Loucy (cell line): ENCODE data around the gene GDI2.

Experiments used
- H2AFZ ChIP-seq: fragments of 200-600 bp; sonication (generic); 2 replicates; pipeline ENCODE4 v1.6.0; 2016; ENCODE audit warnings: antibody characterized with exemption, mild to moderate bottlenecking, low read length, moderate library complexity
- H3F3A ChIP-seq: fragments of 200-600 bp; 2 replicates; pipeline ENCODE4 v1.6.0; 2016; ENCODE audit warnings: antibody characterized with exemption, low read depth, mild to moderate bottlenecking
- H3K27me3 ChIP-seq: fragments of 200-600 bp; sonication (generic); 2 replicates; pipeline ENCODE4 v1.6.1; 2014; ENCODE audit warnings: low read length, mild to moderate bottlenecking; ENCODE audit not compliant: insufficient read depth, poor library complexity, severe bottlenecking
- H3K36me3 ChIP-seq: fragments of 200-600 bp; sonication (generic); 2 replicates; pipeline ENCODE4 v1.6.1; 2016; ENCODE audit warnings: low read length; ENCODE audit not compliant: insufficient read depth
- H3K4me1 ChIP-seq: fragments of 200-600 bp; sonication (generic); 2 replicates; pipeline ENCODE4 v1.5.1; 2014; ENCODE audit warnings: low read length, mild to moderate bottlenecking; ENCODE audit not compliant: insufficient read depth, poor library complexity, severe bottlenecking
- H3K4me2 ChIP-seq: fragments of 200-600 bp; sonication (generic); 2 replicates; pipeline ENCODE4 v1.6.0; 2014; ENCODE audit warnings: antibody characterized with exemption, low read length, low read depth, mild to moderate bottlenecking; ENCODE audit not compliant: poor library complexity, severe bottlenecking
- H3K4me3 ChIP-seq: fragments of 200-600 bp; sonication (generic); 2 replicates; pipeline ENCODE4 v1.5.1; 2014; ENCODE audit warnings: low read length, mild to moderate bottlenecking, mixed read lengths; ENCODE audit not compliant: poor library complexity, severe bottlenecking
- H3K79me2 ChIP-seq: fragments of 200-600 bp; sonication (generic); 2 replicates; pipeline ENCODE4 v1.6.1; 2014; ENCODE audit warnings: low read length; ENCODE audit not compliant: insufficient read depth
- H3K9ac ChIP-seq: fragments of 200-600 bp; sonication (generic); 2 replicates; pipeline ENCODE4 v1.6.0; 2014; ENCODE audit warnings: mild to moderate bottlenecking, low read depth, low read length, moderate library complexity; ENCODE audit not compliant: poor library complexity, severe bottlenecking
- H3K9me2 ChIP-seq: fragments of 200-600 bp; sonication (generic); replicated peaks from 2 replicates; pipeline ENCODE4 v1.6.1; 2016; ENCODE audit warnings: low read depth, low read length, mixed read lengths
- H3K9me3 ChIP-seq: fragments of 200-600 bp; sonication (generic); 2 replicates; pipeline ENCODE4 v1.6.1; 2014; ENCODE audit warnings: mild to moderate bottlenecking, antibody characterized with exemption, low read length, low read depth; ENCODE audit not compliant: insufficient read depth
- H4K20me1 ChIP-seq: fragments of 200-600 bp; sonication (generic); 2 replicates; pipeline ENCODE4 v1.6.0; 2014; ENCODE audit warnings: antibody characterized with exemption, low read length, mild to moderate bottlenecking; ENCODE audit not compliant: insufficient read depth, poor library complexity, severe bottlenecking
- EZH2phosphoT487 ChIP-seq: fragments of 200-600 bp; IDR thresholded peaks from 2 replicates; pipeline ENCODE4 v1.6.1; 2018; ENCODE audit warnings: antibody characterized with exemption, mild to moderate bottlenecking, moderate library complexity, borderline replicate concordance
- TF ChIP-seq, protein P1 (sequence below): fragments of 200-600 bp; sonication (generic); conservative IDR thresholded peaks from 2 replicates; pipeline ENCODE4 v1.5.1; 2014; ENCODE audit warnings: mild to moderate bottlenecking, antibody characterized with exemption, low read length

Gene GDI2

DNA sequence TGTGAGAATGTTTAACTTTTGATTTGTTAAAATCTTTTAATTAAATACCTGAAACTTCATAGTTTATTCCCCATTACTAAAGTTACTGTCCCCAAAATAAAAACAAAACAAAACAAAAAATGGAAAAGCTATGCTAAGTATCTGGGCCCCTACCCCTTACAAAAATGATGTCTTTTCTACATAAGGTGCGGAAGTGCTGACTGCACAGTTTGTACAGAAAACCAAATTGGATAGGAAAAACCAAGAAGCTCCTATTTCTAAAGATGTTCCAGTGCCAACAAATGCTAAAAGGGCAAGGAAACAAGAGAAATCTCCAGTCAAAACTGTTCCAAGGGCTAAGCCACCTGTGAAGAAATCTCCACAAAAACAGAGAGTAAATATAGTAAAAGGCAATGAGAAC is 78.1 kb downstream of the GDI2 start:
- Histone ChIP-seq H3K4me2 (no peak overlapping the region), H3K4me1 (no peaks in the 10 kb centered on the region), H3K9ac (no peak overlapping the region), H3K36me3 (peaks cover 78% of the 10 kb centered on the region), H2AFZ (no peak overlapping the region), H3K9me3 (no peaks in the 10 kb centered on the region), H3K9me2 (no peaks in the 10 kb centered on the region), H3F3A (no peaks in the 10 kb centered on the region), H3K4me3 (no peak overlapping the region), H3K27me3 (no peaks in the 10 kb centered on the region), H3K79me2 (no peaks in the 10 kb centered on the region), H4K20me1 (no peaks in the 10 kb centered on the region)
- TF ChIP-seq, protein P1, sequence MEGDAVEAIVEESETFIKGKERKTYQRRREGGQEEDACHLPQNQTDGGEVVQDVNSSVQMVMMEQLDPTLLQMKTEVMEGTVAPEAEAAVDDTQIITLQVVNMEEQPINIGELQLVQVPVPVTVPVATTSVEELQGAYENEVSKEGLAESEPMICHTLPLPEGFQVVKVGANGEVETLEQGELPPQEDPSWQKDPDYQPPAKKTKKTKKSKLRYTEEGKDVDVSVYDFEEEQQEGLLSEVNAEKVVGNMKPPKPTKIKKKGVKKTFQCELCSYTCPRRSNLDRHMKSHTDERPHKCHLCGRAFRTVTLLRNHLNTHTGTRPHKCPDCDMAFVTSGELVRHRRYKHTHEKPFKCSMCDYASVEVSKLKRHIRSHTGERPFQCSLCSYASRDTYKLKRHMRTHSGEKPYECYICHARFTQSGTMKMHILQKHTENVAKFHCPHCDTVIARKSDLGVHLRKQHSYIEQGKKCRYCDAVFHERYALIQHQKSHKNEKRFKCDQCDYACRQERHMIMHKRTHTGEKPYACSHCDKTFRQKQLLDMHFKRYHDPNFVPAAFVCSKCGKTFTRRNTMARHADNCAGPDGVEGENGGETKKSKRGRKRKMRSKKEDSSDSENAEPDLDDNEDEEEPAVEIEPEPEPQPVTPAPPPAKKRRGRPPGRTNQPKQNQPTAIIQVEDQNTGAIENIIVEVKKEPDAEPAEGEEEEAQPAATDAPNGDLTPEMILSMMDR, result no peak
- no peak for TF ChIP-seq EZH2phosphoT487

GRCh38 chr10:5732141-5732540 is 81.1 kb downstream of the GDI2 start:
- no peak for TF ChIP-seq EZH2phosphoT487
- TF ChIP-seq, protein P1, result no peak
- Histone ChIP-seq H3K4me2 (no peak overlapping the region), H3K27me3 (no peaks in the 10 kb centered on the region), H3K4me3 (no peak overlapping the region), H3K9me3 (no peaks in the 10 kb centered on the region), H2AFZ (no peak overlapping the region), H3K4me1 (no peaks in the 10 kb centered on the region), H3K79me2 (no peaks in the 10 kb centered on the region), H3F3A (no peaks in the 10 kb centered on the region), H3K9me2 (no peaks in the 10 kb centered on the region), H3K9ac (no peak overlapping the region), H4K20me1 (no peaks in the 10 kb centered on the region), H3K36me3 (peaks cover 77% of the 10 kb centered on the region)

DNA sequence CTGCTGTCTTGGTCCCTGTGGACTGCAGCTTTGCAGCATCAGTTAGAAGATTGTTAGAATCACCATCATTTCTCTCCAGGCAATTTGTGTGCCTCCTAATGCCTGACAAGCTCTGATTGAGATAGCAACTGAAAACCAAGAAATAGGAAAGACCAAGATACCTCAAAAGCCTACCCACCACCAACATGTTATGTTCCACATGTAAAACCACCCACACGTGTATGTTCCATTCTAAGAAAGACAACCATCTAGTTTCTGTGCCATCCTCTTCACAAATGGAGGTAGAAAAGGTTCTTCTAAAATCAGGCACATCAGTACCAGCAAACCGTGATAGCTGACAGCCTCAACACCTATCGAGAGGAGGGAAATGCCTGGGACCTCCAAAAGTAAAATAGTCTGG is 81.7 kb downstream of the GDI2 start:
- Histone ChIP-seq H3K79me2 (no peaks in the 10 kb centered on the region), H2AFZ (no peak overlapping the region), H3K4me1 (no peaks in the 10 kb centered on the region), H3K9me3 (no peaks in the 10 kb centered on the region), H4K20me1 (no peaks in the 10 kb centered on the region), H3F3A (no peaks in the 10 kb centered on the region), H3K9me2 (no peaks in the 10 kb centered on the region), H3K27me3 (no peaks in the 10 kb centered on the region), H3K4me3 (no peak overlapping the region), H3K36me3 (peaks cover 80% of the 10 kb centered on the region), H3K4me2 (no peak overlapping the region), H3K9ac (no peak overlapping the region)
- TF ChIP-seq EZH2phosphoT487, result no peak
- TF ChIP-seq, protein P1, result no peak
